NCI-H1048 (cell line): ENCODE measurements around the gene METTL2A.
"Not testable (repeated sequence)": the region's sequence is repeated elsewhere in the genome, so short reads cannot be mapped to it uniquely, and the experiment has no call there.

ENCODE experiments used
- DNase-seq: peaks from one replicate; lab custom pipeline; 2025; lab: John Stamatoyannopoulos, UW

Gene METTL2A

GRCh38 chr17:62423647-62424461, at the start of gene METTL2A:
TSS of gene METTL2A (plus strand) at chr17:62423897. CDS start at chr17:62423903, 6 bp downstream.
- peak; percentile 87 for DNase-seq

- DNase-seq, result no peak
Measured at GRCh38 chr17:62380253-62380652, 43.4 kb upstream of the METTL2A start, which contains the start of gene EFCAB3. TSS of gene EFCAB3 (plus strand) at chr17:62380553. CDS start at chr17:62382980, 2,427 bp downstream.

- DNase-seq, result no peak
Measured at GRCh38 chr17:62381561-62381960, 42.1 kb upstream of the METTL2A start.

- no peak for DNase-seq
Measured at GRCh38 chr17:62388856-62389255, 34.8 kb upstream of the METTL2A start.

- DNase-seq, result no peak
Measured at GRCh38 chr17:62392908-62393307, 30.8 kb upstream of the METTL2A start.

- no peak for DNase-seq
Measured at GRCh38 chr17:62398891-62399290, 24.8 kb upstream of the METTL2A start.

- no peak for DNase-seq
Measured at GRCh38 chr17:62405451-62405850, 18.2 kb upstream of the METTL2A start.

GRCh38 chr17:62413090-62413489, 10.6 kb upstream of the METTL2A start:
- not testable (repeated sequence) for DNase-seq

GRCh38 chr17:62426214-62426613, 2.5 kb downstream of the METTL2A start:
- not testable (repeated sequence) for DNase-seq

- not testable (repeated sequence) for DNase-seq
Measured at GRCh38 chr17:62435251-62435650, 11.6 kb downstream of the METTL2A start.

- not testable (repeated sequence) for DNase-seq
Measured at GRCh38 chr17:62441181-62441580, 17.5 kb downstream of the METTL2A start.

- DNase-seq, result no peak
Measured at GRCh38 chr17:62444063-62444462, 20.4 kb downstream of the METTL2A start.

GRCh38 chr17:62445791-62446190, 22.1 kb downstream of the METTL2A start:
- DNase-seq, result not testable (repeated sequence)

- DNase-seq, result not testable (repeated sequence)
Measured at GRCh38 chr17:62452195-62452594, 28.5 kb downstream of the METTL2A start.

GRCh38 chr17:62453041-62453440, 29.3 kb downstream of the METTL2A start:
- not testable (repeated sequence) for DNase-seq

- not testable (repeated sequence) for DNase-seq
Measured at GRCh38 chr17:62453656-62454055, 30.0 kb downstream of the METTL2A start.

- not testable (repeated sequence) for DNase-seq
Measured at GRCh38 chr17:62454111-62454510, 30.4 kb downstream of the METTL2A start.

- DNase-seq, result no peak
Measured at GRCh38 chr17:62456016-62456415, 32.3 kb downstream of the METTL2A start.

GRCh38 chr17:62458483-62458882, 34.8 kb downstream of the METTL2A start:
- DNase-seq, result not testable (repeated sequence)

GRCh38 chr17:62464422-62464821, 40.7 kb downstream of the METTL2A start:
- not testable (repeated sequence) for DNase-seq

GRCh38 chr17:62465271-62465670, 41.6 kb downstream of the METTL2A start:
- not testable (repeated sequence) for DNase-seq

GRCh38 chr17:62470666-62471379, 47.1 kb downstream of the METTL2A start:
- not testable (repeated sequence) for DNase-seq

- DNase-seq, result not testable (repeated sequence)
Measured at GRCh38 chr17:62471380-62471880, 47.7 kb downstream of the METTL2A start.
